Fibroblast of pulmonary artery (primary cell): ENCODE measurements around the gene DCK.
"Not testable (repeated sequence)": the region's sequence is repeated elsewhere in the genome, so short reads cannot be mapped to it uniquely, and the experiment has no call there.

Source experiments
- DNase-seq: peaks from one replicate; pipeline ENCODE4 v3.0.0-alpha.2; 2010; ENCODE audit warnings: low read depth
- H3K4me3 ChIP-seq: replicated peaks from 2 replicates; pipeline ENCODE4 v1.5.1; 2011; ENCODE audit warnings: low read depth, mild to moderate bottlenecking, control low read depth, low read length, moderate library complexity
- TF ChIP-seq, protein P1 (sequence below): IDR thresholded peaks from 2 replicates; pipeline ENCODE4 v1.5.1; 2011; ENCODE audit warnings: mild to moderate bottlenecking, control low read depth, low read length, inconsistent platforms; ENCODE audit errors: missing control alignments

DCK gene

DNA sequence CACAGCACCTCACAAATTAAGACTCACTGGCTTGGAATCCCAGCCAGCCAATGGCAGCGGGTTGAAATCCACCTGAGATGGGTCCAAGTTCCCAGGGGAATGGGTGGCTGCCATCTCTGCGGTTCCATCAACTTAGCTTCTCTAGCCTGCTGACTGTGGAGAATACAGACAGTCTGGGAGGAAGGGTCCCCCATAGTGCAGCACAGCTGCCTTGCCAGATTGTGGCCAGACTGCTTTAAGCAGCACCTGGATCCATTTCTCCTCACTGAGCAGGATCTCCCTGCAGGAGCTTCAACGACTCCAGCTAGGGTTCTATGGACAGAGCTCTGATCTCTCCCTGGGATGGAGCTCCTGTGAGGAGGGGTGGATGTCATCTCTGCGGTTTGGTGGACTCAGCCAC lies 51.8 kb downstream of the DCK start:
- DNase-seq = no peak
- H3K4me3 ChIP-seq = no peak overlapping the region
- TF ChIP-seq, protein P1, sequence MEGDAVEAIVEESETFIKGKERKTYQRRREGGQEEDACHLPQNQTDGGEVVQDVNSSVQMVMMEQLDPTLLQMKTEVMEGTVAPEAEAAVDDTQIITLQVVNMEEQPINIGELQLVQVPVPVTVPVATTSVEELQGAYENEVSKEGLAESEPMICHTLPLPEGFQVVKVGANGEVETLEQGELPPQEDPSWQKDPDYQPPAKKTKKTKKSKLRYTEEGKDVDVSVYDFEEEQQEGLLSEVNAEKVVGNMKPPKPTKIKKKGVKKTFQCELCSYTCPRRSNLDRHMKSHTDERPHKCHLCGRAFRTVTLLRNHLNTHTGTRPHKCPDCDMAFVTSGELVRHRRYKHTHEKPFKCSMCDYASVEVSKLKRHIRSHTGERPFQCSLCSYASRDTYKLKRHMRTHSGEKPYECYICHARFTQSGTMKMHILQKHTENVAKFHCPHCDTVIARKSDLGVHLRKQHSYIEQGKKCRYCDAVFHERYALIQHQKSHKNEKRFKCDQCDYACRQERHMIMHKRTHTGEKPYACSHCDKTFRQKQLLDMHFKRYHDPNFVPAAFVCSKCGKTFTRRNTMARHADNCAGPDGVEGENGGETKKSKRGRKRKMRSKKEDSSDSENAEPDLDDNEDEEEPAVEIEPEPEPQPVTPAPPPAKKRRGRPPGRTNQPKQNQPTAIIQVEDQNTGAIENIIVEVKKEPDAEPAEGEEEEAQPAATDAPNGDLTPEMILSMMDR = no peak

- no peak for DNase-seq
Observed at GRCh38 chr4:71049395-71049794, 55.9 kb downstream of the DCK start.

GRCh38 chr4:71050809-71051208 lies 57.4 kb downstream of the DCK start:
- DNase-seq = no peak
- H3K4me3 ChIP-seq = no peak overlapping the region
- TF ChIP-seq, protein P1 = no peak

More at GRCh38 chr4:71049395-71049794, 55.9 kb downstream of the DCK start:
- TF ChIP-seq, protein P1 = no peak
- H3K4me3 ChIP-seq = no peak overlapping the region

- DNase-seq = no peak
- TF ChIP-seq, protein P1 = no peak
Observed at GRCh38 chr4:71052034-71052433, 58.6 kb downstream of the DCK start.

GRCh38 chr4:71052716-71053115 lies 59.3 kb downstream of the DCK start:
- TF ChIP-seq, protein P1 = no peak
- no peak overlapping the region for H3K4me3 ChIP-seq
- DNase-seq = no peak

More at GRCh38 chr4:71052034-71052433, 58.6 kb downstream of the DCK start:
- no peak overlapping the region for H3K4me3 ChIP-seq

GRCh38 chr4:71053613-71054012 lies 60.2 kb downstream of the DCK start:
- DNase-seq, H3K4me3 ChIP-seq: not testable (repeated sequence)

- not testable (repeated sequence) for DNase-seq, H3K4me3 ChIP-seq
Observed at GRCh38 chr4:71059573-71059972, 66.1 kb downstream of the DCK start.

GRCh38 chr4:71062436-71062835 lies 69.0 kb downstream of the DCK start:
- TF ChIP-seq, protein P1 = no peak
- no peak for DNase-seq
- no peak overlapping the region for H3K4me3 ChIP-seq
